ENCODE results near the gene PTPN18.

Gene PTPN18

DNA sequence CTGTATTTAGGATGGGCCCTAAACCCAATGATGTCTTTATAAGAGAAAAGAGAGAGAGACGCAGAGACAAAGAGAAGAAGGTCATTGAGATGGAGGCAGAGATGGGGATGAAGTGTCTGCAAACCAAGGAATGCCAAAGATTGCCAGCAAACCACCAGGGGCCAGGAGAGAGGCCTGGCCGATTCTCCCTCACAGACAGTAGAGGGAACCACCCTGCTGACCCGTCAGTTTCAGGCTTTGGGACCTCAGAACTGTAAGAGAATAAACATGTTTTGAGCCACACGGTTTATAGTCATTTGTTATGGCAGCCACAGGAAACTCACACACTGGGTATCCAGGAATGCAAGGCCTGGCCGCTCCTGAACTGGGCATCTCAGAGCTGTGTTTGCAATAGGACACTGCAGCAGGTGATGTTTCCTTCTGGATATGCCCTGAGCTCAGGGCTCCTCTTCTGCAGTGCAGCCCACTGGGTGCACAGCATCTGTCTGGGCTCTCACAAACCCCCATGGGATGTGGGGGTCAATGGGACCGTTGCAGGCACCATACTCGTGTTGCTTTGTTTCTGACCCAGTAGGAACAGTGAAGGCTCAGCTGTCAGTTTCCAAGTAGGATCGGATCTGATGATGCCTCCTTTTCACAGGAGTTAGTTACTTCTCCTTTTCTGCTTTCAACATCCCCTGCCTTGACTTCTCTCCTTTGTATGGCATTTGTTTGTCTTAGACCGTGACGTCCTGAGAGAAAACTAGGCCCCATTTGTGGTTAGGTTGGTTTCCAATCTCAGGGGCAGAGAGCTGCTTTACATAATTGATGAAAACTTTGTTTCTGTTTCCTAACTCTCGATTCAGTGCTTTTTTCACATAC is 20.8 kb downstream of the PTPN18 start:
- peaks cover 5% of the 10 kb centered on the region for H3K36me3 Mint-ChIP-seq (ENCODE audit: low read depth)
- H3K9me3 Mint-ChIP-seq: no peaks in the 10 kb centered on the region
- TF ChIP-seq, protein P1, sequence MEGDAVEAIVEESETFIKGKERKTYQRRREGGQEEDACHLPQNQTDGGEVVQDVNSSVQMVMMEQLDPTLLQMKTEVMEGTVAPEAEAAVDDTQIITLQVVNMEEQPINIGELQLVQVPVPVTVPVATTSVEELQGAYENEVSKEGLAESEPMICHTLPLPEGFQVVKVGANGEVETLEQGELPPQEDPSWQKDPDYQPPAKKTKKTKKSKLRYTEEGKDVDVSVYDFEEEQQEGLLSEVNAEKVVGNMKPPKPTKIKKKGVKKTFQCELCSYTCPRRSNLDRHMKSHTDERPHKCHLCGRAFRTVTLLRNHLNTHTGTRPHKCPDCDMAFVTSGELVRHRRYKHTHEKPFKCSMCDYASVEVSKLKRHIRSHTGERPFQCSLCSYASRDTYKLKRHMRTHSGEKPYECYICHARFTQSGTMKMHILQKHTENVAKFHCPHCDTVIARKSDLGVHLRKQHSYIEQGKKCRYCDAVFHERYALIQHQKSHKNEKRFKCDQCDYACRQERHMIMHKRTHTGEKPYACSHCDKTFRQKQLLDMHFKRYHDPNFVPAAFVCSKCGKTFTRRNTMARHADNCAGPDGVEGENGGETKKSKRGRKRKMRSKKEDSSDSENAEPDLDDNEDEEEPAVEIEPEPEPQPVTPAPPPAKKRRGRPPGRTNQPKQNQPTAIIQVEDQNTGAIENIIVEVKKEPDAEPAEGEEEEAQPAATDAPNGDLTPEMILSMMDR (IDR thresholded peaks at IDR 0.05; ENCODE audit: unreplicated experiment in 3 of 3): no peak
- peak overlapping the region in 1 of 3 experiments; percentile 41 for H3K4me3 Mint-ChIP-seq
- no peak overlapping the region for H3K27ac Mint-ChIP-seq
- no peaks in the 10 kb centered on the region for H3K27me3 Mint-ChIP-seq (ENCODE audit: low read depth)
- H3K4me1 Mint-ChIP-seq: peaks cover 12% of the 10 kb centered on the region

DNA sequence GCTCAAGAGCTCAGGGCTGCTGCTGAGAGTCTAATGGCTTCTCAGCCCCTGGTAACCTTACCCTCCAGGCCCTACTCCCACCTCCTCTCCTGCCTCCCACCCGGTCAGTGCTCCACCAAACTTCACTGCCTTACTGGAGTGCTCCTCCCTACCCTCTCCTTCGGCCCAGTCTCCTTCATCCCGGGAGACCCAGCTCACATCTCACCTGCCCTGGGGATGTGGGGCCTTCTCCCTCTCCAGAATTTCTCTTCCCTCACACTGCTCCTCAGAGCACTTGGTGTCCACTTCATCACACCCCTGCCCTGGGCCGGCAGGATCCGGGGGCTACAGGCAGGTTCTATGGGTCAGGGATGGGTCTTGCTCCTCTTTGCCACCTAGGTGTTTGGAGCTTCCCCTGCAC is 21.6 kb downstream of the PTPN18 start:
- H3K4me1 Mint-ChIP-seq: peaks cover 12% of the 10 kb centered on the region
- no peak overlapping the region for H3K4me3 Mint-ChIP-seq
- TF ChIP-seq, protein P1 (IDR thresholded peaks at IDR 0.05; ENCODE audit: unreplicated experiment in 3 of 3): no peak

DNA sequence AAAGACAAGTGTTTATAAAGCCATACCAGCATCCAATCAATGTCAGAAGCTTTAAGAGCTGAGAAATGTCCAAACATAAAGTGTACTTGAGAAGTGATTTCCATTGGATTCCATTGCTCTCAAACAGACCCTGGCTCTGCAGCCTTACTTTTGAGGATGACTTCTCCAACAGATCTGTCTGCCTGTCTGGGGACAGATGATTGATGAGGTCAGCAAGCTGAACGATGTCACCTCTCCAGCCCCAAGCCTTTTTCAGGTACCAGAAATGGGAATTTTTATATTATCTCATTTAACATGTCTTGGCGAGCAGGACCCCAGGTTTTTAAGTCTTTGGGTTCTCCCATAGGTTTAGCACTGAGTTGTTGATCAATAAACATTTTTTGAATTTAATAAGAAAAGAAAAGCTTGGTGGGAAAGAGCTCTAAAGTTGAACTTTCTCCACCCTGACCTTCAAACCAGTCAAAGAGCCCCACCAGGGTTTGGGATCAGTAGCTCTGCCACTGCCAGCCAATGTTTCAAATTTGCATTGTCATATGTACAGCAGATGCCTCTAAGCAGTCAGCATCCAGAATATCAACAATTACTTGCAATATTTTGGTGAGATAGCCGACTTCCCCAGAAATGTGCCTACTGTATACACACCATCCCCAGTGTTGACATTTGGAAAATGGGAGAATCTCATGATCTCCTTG is 22.5 kb downstream of the PTPN18 start:
- no peak overlapping the region for H3K27ac Mint-ChIP-seq
- H3K9me3 Mint-ChIP-seq: no peaks in the 10 kb centered on the region
- peaks cover 5% of the 10 kb centered on the region for H3K36me3 Mint-ChIP-seq (ENCODE audit: low read depth)
- H3K4me1 Mint-ChIP-seq: peaks cover 8% of the 10 kb centered on the region
- TF ChIP-seq, protein P1 (IDR thresholded peaks at IDR 0.05; ENCODE audit: unreplicated experiment in 3 of 3): no peak
- no peaks in the 10 kb centered on the region for H3K27me3 Mint-ChIP-seq (ENCODE audit: low read depth)
- H3K4me3 Mint-ChIP-seq: no peak overlapping the region

More for the DNA sequence above, 21.6 kb downstream of the PTPN18 start:
- H3K27ac Mint-ChIP-seq: no peak overlapping the region
- H3K9me3 Mint-ChIP-seq: no peaks in the 10 kb centered on the region
- H3K36me3 Mint-ChIP-seq (ENCODE audit: low read depth): peaks cover 5% of the 10 kb centered on the region
- H3K27me3 Mint-ChIP-seq (ENCODE audit: low read depth): no peaks in the 10 kb centered on the region

DNA sequence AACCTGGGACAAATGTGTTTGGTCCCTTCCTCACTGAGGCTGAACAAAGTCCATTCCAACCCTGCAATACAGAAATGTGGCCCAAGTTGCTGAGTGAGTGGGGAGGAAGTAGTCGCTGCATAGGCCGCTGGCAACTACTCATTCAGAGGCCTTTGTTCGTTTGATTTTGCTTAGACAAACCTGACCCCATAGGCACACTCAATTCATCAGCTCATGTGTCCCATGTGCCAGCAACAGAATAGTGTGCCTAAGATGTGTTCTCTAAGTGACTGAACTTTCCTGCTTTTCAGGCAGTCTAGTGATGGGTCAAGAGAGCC is 23.0 kb downstream of the PTPN18 start:
- H3K36me3 Mint-ChIP-seq (ENCODE audit: low read depth): peaks cover 5% of the 10 kb centered on the region

DNA sequence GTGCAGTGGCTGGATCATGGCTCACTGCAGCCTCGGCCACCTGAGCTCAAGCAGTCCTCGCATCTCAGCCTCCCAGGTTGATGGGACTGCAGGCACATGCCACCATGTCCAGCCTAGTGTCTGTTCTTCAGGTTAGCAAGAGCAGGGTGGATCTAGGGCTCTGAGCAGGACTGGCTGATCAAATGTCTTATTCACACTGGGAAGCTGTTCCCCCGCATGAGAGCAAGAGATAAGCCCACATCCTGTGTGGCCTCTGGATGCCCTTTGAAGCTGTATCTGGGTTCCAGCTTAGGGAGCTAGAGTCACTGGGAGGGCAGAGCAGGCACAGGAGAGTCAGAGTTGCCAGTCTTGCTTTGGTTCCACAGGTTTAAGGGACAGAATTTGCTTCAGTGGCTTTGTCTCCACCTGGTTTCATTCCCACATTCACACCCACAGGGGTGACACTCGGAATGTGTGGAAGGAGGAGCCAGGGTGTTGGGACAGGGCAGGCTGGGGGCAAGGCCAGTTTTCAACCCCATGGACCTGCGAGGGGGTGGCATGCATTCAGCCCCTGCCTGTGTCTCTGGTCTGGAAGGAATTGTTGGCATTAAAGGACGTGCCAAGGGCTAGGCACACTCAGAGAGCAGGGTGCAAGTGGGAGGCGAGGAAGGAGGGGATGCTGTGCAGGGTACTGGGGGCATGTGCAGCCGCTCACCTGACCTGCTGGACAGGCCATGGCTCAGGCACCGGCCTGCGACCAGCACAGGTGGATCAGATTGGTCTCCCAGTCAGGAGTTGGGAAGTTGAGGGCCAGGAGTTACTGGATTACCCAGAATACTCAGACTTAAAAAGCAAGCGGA is 24.5 kb downstream of the PTPN18 start:
- Mint-ChIP-seq H3K4me3 (no peak overlapping the region), H3K9me3 (no peaks in the 10 kb centered on the region)

More for the DNA sequence above, 23.0 kb downstream of the PTPN18 start:
- Mint-ChIP-seq H3K27ac (no peak overlapping the region), H3K27me3 (ENCODE audit: low read depth) (no peaks in the 10 kb centered on the region), H3K9me3 (no peaks in the 10 kb centered on the region), H3K4me1 (peaks cover 4% of the 10 kb centered on the region), H3K4me3 (no peak overlapping the region)
- TF ChIP-seq, protein P1 (IDR thresholded peaks at IDR 0.05; ENCODE audit: unreplicated experiment in 3 of 3): no peak

More for the DNA sequence above, 24.5 kb downstream of the PTPN18 start:
- TF ChIP-seq, protein P1 (IDR thresholded peaks at IDR 0.05; ENCODE audit: unreplicated experiment in 3 of 3): no peak
- no peaks in the 10 kb centered on the region for H3K27me3 Mint-ChIP-seq (ENCODE audit: low read depth)
- peaks cover 4% of the 10 kb centered on the region for H3K4me1 Mint-ChIP-seq
- H3K36me3 Mint-ChIP-seq (ENCODE audit: low read depth): peaks cover 5% of the 10 kb centered on the region
- H3K27ac Mint-ChIP-seq: no peak overlapping the region

Data from nephron (organoid).